Urothelium cell line (cell line): ENCODE results near the gene XRRA1.
"Not testable (repeated sequence)": the region's sequence is repeated elsewhere in the genome, so short reads cannot be mapped to it uniquely, and the experiment has no call there.

ENCODE experiments used
- DNase-seq: peaks from one replicate; pipeline ENCODE4 v3.0.0; 2011; ENCODE audit warnings: low spot score, mixed read lengths
- FAIRE-seq: peaks from 2 replicates; lab custom pipeline; 2011; peaks lifted over from hg19 to GRCh38; lab: Jason Lieb, UNC

The XRRA1 gene

DNA sequence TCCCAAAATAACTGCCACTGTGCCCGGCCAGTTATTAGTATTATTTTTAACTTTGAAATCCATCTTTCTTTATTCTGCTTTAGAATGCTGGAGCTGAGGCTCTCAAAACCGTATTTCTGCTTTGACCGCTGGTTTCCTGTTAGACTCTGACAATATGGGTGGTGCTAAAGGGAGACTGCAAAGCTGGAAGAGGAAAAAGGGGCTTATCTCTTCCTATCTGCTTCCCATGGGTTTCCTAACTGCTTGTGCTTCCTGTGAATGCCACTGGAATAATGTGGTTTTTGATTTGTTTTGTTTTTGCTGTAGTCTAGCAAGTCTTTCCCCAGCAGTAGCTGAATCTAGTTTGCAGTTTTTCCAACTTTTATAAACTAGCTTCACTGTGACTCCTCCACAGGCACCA is 43.6 kb downstream of the XRRA1 start:
- FAIRE-seq (no peak), DNase-seq (no peak)

DNA sequence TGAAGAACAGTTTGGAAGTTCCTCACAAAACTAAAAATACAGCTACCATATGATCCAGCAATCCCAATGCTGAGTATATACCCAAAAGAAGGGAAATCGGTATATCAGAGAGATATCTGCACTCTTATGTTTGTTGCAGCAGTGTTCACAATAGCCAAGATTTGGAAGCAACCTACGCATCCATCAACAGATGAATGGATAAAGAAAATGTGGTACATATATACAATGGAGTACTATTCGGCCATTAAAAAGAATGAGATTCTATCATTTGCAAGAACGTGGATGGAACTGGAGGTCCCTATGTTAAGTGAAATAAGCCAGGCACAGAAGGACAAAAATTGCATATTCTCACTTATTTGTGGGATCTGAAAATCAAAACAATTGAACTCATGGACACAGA is 46.5 kb downstream of the XRRA1 start:
- no peak for DNase-seq
- FAIRE-seq: no peak

DNA sequence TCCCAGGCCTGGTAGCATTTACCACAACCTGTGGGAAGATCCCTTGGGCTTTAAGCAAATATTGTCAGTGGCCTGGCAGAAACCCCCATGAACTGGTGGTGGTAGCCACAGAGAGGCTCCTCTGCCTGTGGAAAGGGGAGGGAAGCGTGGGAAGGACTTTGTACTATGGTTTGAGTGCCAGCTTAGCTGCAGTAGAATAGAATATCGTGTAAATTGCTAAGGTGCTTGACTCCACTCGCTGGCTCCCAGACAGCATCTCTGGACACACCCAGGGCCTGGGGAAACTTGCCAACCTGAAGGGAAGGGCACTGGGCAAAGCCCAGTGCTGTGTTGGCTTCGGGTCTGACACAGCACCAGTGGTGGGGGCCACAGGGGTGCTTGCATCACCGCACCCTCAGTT is 52.6 kb downstream of the XRRA1 start:
- DNase-seq (no peak), FAIRE-seq (no peak)

DNA sequence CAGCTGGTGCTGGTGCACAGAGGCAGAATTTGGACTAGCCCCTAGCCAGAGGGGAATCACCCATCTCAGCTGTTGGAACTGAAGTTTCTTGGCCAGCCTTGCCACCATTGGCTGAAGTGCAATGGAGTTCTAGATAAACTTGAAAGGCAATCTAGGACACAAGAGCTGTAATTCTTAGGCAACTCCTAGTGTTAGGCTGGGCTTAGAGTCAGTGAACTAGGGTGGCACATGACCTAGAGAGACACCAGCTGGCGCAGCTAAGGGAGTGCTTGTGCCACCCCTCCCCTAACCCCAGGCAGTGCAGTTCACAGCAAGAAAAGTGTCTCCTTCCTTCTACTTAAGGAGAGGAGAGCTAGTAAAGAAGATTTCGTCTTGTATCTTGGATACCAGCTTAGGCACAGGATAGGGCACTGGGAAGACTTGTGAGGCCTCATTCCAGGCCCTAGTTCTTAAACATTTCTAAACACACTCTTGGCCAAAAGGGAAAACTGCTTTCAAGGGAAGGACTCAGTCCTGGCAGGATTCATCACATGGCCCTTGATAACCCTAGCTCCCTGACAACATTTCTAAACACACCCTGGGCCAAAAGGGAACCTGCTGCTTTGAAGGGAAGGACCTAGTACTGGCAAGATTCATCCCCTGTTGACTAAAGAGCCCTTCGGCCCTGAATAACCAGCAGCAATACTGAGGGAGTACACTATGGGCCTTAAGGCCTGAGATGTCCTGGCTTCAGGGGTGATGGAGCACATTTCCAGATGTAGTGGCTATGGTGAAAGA is 53.4 kb downstream of the XRRA1 start:
- FAIRE-seq (no peak), DNase-seq (no peak)

DNA sequence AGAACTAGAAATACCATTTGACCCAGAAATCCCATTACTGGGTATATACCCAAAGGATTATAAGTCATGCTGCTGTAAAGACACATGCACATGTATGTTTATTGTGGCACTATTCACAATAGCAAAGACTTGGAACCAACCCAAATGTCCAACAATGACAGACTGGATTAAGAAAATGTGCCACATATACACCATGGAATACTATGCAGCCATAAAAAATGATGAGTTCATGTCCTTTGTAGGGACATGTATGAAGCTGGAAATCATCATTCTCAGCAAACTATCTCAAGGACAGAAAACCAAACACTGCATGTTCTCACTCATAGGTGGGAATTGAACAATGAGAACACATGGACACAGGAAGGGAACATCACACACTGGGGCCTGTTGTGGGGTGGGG is 55.9 kb downstream of the XRRA1 start:
- not testable (repeated sequence) for DNase-seq, FAIRE-seq

DNA sequence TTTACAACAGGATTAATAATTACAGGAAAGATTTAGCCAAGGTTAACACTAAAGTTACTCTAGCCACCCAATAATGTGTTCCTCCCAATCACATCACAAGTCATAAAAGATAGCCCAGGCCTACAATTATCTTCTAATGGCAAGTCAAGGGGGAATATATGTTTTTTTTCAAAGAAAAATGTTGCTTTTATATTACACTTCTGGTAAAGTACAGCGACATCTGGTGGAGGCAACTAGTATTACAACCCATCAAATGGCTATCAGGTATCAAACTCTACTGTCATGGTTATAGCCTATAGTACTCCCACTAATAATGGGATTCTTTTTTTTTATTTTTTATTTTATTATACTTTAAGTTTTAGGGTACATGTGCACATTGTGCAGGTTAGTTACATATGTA is 71.8 kb downstream of the XRRA1 start:
- no peak for FAIRE-seq
- DNase-seq: peak; percentile 8

DNA sequence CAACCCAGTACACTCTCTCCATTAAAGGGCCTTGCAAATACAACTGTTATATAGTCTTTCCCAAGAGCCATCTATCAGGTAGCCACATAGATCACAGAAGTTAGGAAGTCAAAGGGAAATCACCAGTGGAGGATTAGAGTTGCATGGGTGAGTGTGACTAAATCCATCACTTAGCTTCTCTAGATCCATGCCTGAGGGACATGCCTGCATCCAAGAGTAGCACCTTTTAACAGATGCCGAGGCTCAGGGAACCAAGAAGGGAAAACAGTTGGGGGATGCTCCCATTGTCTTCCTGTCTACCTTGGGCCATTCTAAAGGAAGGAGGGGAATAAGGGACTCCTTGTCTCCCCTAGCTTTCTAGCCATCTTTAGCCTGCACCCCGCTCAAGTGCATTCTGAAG is 77.9 kb downstream of the XRRA1 start:
- no peak for FAIRE-seq
- DNase-seq: no peak

DNA sequence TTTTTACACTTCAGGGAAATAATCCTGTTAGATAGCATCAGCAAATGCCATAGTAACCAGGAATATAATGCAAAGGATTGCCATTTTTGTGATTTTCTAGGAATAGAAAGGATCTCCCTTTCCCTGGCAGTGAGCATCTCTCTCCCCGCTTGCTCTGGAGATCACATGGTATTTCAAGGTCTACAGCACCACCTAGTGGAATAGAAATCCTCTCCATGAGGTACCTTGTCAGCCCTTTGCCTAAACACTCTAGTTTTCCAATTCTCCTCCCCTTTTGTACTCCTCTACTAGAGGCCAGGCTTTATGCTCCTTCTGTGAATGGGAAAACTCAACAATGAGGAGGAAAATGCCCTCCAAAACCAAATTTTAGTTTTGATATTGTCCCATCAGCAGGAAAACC is 78.4 kb downstream of the XRRA1 start:
- FAIRE-seq: no peak
- peak; percentile 18 for DNase-seq

DNA sequence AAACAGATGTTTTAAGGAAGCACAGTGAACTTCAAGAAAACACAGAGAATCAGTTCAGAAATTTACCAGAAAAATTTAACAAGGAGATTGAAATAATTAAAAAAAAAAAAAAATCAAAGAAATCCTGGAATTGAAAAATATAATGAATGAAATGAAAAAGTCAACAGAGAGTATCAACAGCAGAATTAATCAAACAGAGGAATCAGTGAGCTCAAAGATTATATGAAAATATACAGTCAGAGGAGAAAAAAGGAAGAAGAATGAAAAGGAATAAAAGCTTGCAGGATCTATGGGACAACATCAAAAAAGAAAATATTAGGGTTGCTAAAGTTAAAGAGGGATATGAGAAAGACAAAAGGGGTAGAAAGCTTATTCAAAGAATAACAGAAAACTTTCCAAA is 82.3 kb downstream of the XRRA1 start:
- FAIRE-seq (no peak), DNase-seq (no peak)

DNA sequence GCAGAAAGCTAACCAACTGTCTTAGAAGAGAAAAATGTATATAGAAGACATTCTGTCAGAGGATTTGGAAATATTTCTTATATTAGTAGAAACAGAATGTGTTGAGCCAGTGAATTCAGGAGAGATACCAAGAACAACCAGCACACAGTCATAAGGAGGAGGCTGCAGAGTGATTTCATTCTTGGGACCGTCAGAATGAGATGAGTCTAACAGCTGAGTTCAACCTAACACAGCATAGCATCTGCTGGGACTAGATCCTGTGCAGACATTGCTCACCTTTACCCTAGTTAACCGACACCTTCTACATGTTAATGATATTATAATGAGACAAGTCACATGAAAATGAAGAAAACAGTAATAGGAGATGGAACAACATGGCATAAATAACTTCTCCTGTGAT is 85.5 kb downstream of the XRRA1 start:
- FAIRE-seq (no peak), DNase-seq (no peak)

DNA sequence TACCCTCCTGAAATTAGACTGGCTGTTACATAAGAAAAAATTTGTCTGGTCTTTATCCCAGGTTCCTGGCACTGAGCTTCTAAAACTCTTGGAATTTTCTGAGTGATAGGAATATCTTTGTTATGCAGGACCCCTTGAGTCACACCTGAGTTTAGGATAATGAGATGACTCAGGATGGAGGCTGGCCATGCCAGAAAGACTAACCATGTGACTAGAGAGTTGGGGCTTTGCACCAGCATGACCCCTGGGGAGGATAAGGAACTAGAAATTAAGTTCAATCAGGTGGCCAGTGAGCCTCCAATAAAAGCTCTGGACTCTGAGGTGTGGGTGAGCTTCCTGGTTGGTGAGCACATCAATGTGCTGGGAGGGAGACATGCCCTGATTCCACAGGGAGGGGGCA is 88.1 kb downstream of the XRRA1 start:
- DNase-seq: no peak

DNA sequence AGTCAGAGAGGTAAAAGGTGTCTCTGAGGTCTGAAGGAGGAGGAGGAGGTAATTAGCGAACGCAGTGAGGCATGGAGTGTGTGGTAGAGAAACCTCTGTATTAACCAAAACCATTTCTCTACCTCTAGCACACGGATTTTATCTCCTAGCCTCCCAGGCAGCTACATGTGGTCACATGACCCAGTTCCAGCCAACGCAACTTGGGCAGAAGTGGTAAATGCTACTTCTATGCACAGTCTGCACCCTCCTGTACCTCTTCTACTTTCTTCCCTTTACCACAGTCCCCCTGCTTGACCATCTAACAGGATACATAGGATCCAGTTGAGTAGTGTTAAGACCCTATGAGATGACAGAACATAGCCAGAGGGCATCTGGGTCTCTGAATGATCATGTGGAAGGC is 95.7 kb downstream of the XRRA1 start:
- no peak for DNase-seq

More for the DNA sequence above, 88.1 kb downstream of the XRRA1 start:
- no peak for FAIRE-seq

DNA sequence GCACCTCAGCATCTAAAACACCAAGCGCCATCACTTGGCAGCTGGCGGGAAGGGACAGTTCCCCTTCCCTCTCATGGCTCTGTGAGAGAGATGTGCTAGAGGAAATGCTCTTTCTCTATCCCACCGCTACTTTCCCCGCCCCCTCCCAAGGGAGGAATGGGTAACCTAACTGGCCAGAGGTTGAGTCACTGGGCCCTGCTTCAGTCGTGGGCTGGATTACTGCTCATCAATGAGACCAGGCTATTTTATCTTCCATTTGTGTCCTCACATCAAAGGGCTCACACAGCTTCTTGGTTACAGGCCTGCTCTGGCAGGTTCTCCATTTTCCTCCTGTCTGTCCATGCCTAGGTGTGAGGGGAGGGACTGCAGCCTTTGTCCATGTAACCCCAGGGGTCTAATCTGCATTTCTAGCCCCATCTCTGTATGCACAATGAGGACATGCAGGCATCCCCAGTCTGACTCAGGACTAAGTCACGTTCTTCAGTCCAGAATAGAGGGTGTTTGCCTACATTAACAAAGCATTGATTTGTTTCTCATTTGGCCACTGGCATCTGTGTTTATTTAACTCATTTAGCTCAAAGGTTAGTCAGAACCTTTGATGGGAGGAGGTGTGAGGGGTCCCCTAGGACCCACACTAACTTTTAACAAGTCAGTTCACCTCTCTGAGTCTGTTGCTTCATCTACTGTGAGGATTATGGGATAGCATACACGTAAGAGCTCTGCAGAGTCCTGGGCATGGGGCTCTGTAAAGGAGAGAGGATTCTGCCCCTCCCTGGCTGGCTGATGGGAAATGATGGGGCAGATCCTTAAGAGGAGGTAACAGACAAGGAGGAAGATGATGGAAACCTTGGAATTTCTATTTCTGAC is 99.1 kb downstream of the XRRA1 start:
- DNase-seq (peak; percentile 33), FAIRE-seq (no peak)

More for the DNA sequence above, 95.7 kb downstream of the XRRA1 start:
- no peak for FAIRE-seq

DNA sequence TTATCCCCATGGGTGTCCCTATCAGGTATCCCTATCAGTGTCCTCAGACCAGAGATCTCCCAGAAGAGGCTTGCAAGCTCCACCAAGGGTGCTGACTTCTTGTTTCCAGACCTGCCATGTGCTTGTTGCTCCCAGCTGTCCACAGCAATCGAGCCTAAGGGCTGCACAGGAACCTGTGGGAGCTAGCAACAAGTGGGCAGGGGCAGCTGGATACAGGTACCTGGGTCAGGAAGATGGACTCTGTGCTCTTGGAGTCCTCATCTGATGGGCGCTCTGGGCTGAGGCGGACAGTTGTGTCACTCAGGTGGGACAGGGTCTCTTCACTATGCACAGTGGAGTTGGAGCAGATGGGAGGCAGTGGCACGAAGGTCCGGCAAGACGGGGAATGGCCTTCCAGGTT is 101.0 kb downstream of the XRRA1 start:
- no peak for DNase-seq
- no peak for FAIRE-seq

DNA sequence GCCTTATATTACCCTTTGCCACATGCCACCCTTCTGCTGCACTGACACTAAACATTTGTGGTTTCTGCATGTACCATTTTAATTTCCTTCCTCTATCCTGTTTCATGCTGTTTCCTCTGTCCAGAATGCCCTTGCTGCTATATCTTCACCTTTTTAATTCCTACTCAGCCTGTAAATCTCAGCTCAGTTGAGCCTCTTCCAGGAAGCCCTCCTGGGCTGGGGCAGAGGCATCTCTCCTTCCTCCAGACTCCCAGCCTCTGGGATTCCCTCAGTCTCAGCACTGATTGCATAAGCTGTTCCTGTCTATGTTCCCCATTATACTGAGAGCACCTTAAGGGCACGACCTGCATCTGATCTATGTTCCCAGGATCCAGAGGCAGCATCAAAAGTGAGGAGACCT is 101.5 kb downstream of the XRRA1 start:
- no peak for FAIRE-seq
- no peak for DNase-seq

DNA sequence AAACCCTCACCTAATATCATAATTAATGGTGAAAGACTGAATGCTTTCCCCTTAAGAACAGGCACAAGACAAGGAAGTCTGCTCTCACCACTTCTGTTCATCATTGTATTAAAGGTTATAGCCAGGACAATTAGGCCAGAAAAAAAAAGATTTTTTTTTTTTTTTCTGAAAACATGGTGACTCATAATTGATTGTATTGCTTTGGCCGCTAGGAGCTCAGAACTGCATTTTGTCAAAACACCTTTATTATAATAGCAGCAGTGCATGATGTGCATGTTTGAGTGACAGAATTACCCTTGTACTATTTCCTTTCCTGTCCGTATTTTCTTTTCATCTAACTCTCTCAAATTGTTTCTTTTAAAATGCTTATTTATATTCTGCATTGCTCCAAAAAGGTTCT is 102.1 kb downstream of the XRRA1 start:
- FAIRE-seq (no peak), DNase-seq (no peak)

DNA sequence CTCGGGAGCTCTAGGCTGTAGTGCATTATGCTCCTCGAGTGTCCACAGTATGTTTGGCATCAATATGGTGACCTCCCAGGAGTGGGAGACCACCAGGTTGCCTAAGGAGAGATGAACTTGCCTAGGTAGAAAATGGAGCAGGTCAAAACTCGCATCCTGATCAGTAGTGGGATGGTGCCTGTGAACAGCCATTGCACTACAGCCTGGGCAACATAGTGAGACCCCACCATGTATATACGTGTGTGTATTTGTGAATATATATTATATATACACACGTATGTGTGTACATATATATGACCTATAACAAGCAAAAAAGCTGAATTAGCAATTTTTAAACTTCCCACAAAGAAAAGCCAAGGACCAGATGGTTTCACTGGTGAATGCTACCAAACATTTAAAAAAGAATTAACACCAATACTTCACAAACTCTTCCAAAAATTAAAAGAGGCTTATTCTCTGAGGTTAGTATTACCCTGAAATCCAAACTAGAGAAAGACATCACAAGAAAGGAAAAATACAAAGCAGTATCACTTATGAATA is 102.8 kb downstream of the XRRA1 start:
- DNase-seq (no peak), FAIRE-seq (no peak)

DNA sequence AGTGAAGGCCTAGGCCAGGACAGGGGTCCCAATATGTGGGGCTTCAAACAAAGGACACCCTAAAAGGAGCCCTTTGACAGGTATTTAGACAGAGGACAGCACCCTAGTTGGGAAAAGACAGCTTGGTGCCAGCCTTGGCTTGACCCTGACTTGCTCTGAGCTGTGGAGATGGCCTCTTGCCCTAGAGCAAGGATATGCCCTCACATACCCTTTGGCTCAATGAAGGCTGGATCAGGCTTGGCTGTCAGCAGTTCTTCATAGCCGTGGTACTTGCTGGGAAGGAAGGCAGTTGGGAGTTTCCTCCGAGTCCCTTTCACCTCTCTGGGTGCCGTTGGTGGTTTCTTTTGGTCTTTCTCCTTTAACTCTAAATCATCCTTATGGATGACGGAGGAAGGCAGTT is 104.0 kb downstream of the XRRA1 start:
- no peak for FAIRE-seq
- no peak for DNase-seq

DNA sequence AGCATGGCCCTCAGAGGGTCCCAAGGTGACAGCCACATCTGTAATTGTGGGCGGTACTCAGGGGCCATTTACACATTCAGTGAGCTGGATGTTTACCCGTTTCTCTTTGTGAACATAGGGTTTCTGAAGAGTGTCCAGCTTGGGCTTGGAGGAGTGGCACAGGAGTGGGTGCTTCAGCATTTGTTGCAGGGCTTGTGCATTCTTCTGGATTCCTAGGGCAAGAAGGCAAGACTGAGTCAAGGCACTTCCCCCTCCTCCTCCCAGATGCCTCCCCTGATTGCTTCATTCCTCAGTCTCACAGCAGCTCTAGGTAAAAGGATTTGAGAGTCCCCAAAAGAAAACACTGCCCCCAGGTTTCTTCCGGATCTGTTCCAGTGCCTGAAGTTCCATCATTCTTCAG is 104.8 kb downstream of the XRRA1 start:
- no peak for DNase-seq
- FAIRE-seq: no peak

DNA sequence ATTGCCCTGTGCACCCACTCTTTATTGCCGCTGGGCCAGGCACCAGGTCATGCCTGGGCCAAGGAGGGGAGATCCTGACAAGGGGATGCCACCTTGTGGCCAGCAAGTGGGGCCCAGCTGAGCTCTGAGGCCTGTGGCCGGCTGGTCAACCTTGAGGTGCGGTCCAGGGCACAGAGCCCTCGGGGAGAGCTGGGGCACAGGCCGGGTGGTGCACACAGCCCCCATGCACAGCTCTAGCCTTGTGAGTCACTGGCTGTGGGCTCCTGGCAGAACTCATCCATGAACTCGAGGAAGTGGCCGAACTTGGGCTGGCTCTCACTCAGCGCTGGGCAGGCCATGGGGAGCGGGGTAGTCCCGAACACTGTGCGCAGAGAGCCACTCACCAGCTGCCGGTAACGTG is 105.9 kb downstream of the XRRA1 start:
- DNase-seq: no peak
- FAIRE-seq: no peak

DNA sequence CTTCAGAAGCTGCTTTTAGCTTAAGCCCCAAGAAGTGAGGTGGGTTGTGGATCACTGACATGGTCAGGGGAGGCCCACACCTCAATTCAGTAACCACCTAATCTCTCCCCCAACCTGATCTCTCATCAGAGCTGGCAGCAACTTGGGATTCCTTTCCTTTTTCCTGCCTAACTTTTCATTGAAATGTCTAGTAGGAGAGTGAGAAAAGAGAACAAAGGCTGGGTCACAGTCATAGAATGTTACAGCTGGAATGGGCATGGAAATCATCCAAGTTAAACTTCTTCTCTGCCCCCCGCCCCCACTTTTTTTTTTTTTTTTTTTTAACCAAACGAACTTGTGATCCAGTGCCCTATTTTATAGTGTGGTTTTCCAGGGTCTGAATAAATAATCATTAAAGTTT is 108.4 kb downstream of the XRRA1 start:
- DNase-seq: no peak
- no peak for FAIRE-seq

DNA sequence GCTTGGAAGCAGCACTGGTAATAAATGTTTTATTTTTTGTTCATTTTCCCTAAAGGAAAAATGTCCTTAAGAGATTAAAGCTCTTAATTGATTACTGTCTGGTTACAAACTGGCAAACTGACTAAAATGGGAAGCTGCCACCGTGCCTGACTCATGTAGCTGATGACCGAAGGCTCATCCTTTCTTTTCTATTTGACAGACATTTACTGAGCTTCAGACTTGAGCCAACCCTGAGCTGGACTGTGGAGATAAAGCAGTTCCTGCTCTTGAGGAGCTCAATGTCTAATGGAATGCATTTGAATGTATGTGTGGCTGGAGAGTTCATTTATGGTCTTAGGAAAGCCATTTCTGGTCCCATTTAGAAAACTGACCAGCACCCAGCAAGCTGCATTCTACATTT is 108.9 kb downstream of the XRRA1 start:
- FAIRE-seq: no peak

More for the DNA sequence above, 108.9 kb downstream of the XRRA1 start:
- no peak for DNase-seq
